Right atrium auricular region (tissue), 2 donors: ENCODE measurements around the gene MXD1. TPM values are rescaled to one million over a fixed set of nuclear protein-coding genes. Genes with fewer than 3 reads are reported as not detected.

Source experiments
- DNase-seq: peaks from one replicate; pipeline ENCODE4 v3.0.0-alpha.2; 2019; ENCODE audit warnings: low spot score
- H3K27ac ChIP-seq, 2 donors: fragments of 200-600 bp; sonication (generic); 1 replicate in 1 of 2; 2 replicates in 1 of 2; pipeline ENCODE4 v1.5.1; 2016 to 2019
- H3K27me3 ChIP-seq, 2 donors: fragments of 200-600 bp; sonication (generic); one replicate each; pipeline versions ENCODE4 v1.5.1 to v1.6.0; 2017 to 2019
- H3K36me3 ChIP-seq: fragments of 200-600 bp; sonication (generic); one replicate; pipeline ENCODE4 v1.5.1; 2016
- H3K4me1 ChIP-seq, 2 donors: fragments of 200-600 bp; sonication (generic); one replicate each; pipeline versions ENCODE4 v1.5.1 to v1.6.0; 2017 to 2019
- H3K4me3 ChIP-seq, 2 donors: fragments of 200-600 bp; sonication (generic); 1 replicate in 1 of 2; 2 replicates in 1 of 2; pipeline ENCODE4 v1.5.1; 2017 to 2019; ENCODE audit warnings: mild to moderate bottlenecking in 1 of 2, moderate library complexity in 1 of 2
- H3K9me3 ChIP-seq, 2 donors: fragments of 200-600 bp; sonication (generic); one replicate each; pipeline ENCODE4 v1.5.1; 2019
- total RNA-seq, 2 donors: library from RNA; depleted of rRNA; stranded (reverse); fragments of >200 nt; gene quantifications; one replicate each; pipeline ENCODE4 v1.1.0, GENCODE V29; 2016
- TF ChIP-seq, protein P1 (sequence below), 2 donors: fragments of 200-600 bp; sonication (generic); IDR thresholded peaks; one replicate each; pipeline ENCODE4 v1.5.1; 2019; ENCODE audit warnings: antibody characterized with exemption in 2 of 2

The MXD1 gene
- total RNA-seq, 2 donors from 2014 or later = 4.4 to 4.7 TPM

DNA sequence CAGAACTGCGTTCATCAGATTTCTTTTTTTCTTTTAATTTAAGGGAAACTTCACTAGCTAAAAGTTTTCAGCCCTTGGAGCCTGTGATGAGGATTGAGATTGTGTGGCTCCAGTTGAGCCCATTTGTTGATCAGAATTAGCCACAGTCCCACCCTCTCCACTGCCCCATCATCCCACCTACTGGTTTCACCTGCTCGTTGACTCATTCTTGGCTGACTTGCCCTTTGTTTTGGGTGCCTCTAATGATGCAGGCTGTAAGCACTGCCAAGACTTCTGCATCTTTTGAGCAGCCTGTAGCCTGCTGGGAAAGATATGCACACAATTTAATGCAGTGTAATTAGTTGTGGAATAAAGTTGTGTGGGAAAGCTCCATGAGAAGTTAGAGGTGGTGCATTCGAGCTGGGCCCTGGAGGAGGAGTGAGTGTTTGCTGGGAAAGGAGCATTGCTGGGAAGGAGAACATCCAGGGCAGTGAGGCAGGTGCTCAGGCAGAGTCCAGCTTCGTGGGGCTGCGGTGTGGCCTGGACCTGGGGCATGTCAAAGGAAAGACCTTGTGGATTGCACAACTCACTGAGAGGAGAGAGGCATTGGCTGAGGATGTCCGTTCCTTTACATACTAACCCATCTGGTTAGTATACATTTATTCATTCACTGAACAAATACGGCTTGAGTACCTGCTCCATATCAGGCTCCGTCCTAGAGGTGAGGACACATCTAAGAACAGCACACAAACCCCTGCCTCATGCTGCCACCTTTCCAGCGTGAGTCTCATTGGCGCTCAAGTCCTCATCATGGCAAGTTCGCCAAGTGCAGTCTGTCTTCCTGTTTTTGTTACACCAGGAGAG is 28.3 kb downstream of the MXD1 start:
- Histone ChIP-seq H3K4me1 (no peaks in the 10 kb centered on the region), H3K4me3 (no peak overlapping the region), H3K36me3 (peaks cover 23% of the 10 kb centered on the region), H3K27me3 (no peaks in the 10 kb centered on the region), H3K27ac (no peak overlapping the region), H3K9me3 (no peaks in the 10 kb centered on the region)
- DNase-seq = peak; percentile 43
- TF ChIP-seq, protein P1, sequence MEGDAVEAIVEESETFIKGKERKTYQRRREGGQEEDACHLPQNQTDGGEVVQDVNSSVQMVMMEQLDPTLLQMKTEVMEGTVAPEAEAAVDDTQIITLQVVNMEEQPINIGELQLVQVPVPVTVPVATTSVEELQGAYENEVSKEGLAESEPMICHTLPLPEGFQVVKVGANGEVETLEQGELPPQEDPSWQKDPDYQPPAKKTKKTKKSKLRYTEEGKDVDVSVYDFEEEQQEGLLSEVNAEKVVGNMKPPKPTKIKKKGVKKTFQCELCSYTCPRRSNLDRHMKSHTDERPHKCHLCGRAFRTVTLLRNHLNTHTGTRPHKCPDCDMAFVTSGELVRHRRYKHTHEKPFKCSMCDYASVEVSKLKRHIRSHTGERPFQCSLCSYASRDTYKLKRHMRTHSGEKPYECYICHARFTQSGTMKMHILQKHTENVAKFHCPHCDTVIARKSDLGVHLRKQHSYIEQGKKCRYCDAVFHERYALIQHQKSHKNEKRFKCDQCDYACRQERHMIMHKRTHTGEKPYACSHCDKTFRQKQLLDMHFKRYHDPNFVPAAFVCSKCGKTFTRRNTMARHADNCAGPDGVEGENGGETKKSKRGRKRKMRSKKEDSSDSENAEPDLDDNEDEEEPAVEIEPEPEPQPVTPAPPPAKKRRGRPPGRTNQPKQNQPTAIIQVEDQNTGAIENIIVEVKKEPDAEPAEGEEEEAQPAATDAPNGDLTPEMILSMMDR (IDR thresholded peaks at IDR 0.05) = no peak

DNA sequence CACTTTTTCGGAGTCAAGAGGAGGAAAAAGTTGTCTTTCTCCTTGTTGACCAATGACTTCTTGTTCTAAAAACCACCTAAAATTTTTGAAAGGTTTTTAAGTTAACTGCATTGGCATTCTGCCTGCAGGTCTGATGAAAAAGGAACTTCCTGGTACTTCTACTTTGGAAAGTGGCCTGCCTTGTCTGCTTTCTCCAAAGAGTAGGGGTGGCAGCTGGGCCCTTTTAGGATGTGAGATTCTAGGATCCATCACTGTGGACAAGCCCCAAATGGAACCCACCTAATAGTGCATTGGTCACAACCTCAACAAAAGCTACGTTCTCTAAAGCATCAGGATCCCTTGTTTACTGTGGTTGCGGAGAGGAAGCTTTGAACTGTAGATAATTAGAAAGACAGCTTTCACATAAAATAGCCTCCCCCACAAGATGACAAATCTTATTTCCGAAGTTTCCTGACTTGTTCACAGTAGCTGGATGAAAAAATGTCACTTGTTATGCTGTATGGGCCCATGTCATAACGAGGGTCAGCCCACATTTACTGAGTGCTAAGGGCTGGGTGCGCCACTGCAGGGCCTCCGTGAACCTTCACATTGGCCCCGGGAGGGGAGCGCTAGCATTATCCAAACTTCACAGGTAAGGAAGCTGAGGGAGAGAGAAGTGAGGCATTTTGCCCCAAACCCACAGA is 29.1 kb downstream of the MXD1 start:
- Histone ChIP-seq H3K9me3 (no peaks in the 10 kb centered on the region), H3K4me3 (no peak overlapping the region), H3K4me1 (no peaks in the 10 kb centered on the region), H3K27ac (no peak overlapping the region), H3K36me3 (peaks cover 17% of the 10 kb centered on the region), H3K27me3 (no peaks in the 10 kb centered on the region)
- TF ChIP-seq, protein P1 (IDR thresholded peaks at IDR 0.05) = no peak
- no peak for DNase-seq

DNA sequence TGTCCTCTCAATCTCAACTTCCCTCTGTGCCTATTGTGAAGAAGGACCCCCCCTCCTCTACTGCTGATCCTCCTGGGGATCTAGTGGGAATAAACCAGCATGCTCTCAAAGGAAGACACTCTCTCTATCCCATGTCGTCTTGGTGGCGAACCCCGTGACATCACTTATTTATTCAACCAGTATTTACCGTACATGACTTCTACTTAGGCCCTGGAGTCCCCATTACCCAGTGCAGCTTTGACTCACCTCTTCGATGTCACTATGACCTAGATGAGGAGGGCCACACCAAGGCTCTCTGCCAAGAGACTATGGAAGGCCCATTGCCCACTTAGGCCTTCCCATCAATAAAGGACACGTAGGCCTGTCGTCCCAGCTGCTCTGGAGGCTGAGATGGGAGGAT is 29.8 kb downstream of the MXD1 start:
- TF ChIP-seq, protein P1 (IDR thresholded peaks at IDR 0.05) = no peak
- Histone ChIP-seq H3K4me3 (no peak overlapping the region), H3K27me3 (no peaks in the 10 kb centered on the region), H3K36me3 (peaks cover 9% of the 10 kb centered on the region), H3K4me1 (no peaks in the 10 kb centered on the region), H3K9me3 (no peaks in the 10 kb centered on the region), H3K27ac (no peak overlapping the region)
- DNase-seq = peak; percentile 32

DNA sequence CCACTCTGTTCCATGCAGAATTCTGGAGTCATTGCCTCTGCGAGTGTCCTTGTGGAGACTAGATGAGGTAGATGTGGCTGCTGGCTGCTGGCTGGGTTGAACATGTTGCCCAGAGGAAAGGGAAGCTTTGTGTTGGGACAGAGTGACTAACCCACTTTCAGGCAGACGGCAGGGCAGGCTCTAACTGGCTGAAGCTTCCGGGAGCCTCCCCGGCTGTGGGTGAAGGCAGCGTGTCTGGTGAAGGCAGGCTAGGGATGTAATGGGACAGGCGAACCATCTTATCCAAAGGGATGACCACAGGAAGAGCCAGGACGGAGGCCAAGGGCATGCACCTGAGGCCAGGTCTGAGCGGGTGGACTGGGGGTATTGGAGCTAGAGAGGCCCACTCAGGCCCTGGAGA is 30.5 kb downstream of the MXD1 start:
- no peaks in the 10 kb centered on the region for H3K4me1 ChIP-seq
- DNase-seq = peak; percentile 63
- no peaks in the 10 kb centered on the region for H3K27me3 ChIP-seq
- peaks cover 4% of the 10 kb centered on the region for H3K36me3 ChIP-seq
- TF ChIP-seq, protein P1 (IDR thresholded peaks at IDR 0.05) = no peak
- no peaks in the 10 kb centered on the region for H3K9me3 ChIP-seq
- H3K4me3 ChIP-seq = no peak overlapping the region
- no peak overlapping the region for H3K27ac ChIP-seq

DNA sequence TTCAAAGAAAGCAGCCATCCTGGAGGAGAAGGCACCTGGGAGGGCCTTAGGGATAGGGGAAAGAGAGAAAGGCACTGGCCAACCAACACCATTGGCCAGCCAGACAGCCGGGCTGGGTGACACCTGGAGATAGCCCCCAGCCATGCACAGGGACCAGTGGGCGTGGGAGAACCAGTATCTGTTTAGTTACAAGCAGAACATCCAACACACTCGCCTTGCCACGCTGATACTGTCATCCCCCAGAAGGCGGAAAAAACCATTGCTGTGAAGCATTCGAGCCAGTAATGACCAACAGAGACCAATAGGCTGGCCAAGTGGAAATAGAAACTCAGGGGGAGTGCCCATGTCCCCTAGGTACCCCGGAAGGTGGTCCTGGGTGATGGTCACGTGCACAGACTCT is 31.0 kb downstream of the MXD1 start:
- no peaks in the 10 kb centered on the region for H3K9me3 ChIP-seq
- peak; percentile 42 for DNase-seq
- H3K4me3 ChIP-seq = no peak overlapping the region
- no peaks in the 10 kb centered on the region for H3K4me1 ChIP-seq
- no peaks in the 10 kb centered on the region for H3K36me3 ChIP-seq
- H3K27me3 ChIP-seq = no peaks in the 10 kb centered on the region
- TF ChIP-seq, protein P1 (IDR thresholded peaks at IDR 0.05) = no peak
- H3K27ac ChIP-seq = no peak overlapping the region
